ENCODE measurements around the gene CDH4.

DNA sequence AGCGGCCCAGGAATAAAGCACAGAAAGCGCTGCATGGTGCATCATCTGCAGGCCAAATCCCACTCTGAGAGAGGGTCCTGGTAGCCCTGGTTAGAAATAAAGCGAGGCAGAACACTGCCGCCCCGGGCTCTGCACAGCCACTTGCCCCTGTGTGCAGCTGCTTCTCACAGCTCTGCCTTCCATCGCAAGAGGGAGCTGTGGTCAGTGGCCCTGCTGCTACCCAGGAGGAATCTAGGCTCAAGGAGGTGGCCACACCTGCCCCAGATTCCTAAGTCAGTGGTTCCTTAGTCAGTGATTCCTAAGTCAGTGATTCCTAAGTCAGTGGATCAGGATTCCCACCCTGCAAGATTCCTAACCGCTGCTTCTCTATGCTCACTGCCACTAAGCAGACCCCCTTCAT, 8.8 kb downstream of the CDH4 start:
- TF ChIP-seq TCF7 (CRISPR knock-in tag; IDR thresholded peaks at IDR 0.05; ENCODE audit: low read depth): no peak
- TF ChIP-seq, protein P1, sequence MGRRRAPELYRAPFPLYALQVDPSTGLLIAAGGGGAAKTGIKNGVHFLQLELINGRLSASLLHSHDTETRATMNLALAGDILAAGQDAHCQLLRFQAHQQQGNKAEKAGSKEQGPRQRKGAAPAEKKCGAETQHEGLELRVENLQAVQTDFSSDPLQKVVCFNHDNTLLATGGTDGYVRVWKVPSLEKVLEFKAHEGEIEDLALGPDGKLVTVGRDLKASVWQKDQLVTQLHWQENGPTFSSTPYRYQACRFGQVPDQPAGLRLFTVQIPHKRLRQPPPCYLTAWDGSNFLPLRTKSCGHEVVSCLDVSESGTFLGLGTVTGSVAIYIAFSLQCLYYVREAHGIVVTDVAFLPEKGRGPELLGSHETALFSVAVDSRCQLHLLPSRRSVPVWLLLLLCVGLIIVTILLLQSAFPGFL (CRISPR knock-in tag; IDR thresholded peaks at IDR 0.05; ENCODE audit: borderline replicate concordance): no peak
- TF ChIP-seq, protein P2, sequence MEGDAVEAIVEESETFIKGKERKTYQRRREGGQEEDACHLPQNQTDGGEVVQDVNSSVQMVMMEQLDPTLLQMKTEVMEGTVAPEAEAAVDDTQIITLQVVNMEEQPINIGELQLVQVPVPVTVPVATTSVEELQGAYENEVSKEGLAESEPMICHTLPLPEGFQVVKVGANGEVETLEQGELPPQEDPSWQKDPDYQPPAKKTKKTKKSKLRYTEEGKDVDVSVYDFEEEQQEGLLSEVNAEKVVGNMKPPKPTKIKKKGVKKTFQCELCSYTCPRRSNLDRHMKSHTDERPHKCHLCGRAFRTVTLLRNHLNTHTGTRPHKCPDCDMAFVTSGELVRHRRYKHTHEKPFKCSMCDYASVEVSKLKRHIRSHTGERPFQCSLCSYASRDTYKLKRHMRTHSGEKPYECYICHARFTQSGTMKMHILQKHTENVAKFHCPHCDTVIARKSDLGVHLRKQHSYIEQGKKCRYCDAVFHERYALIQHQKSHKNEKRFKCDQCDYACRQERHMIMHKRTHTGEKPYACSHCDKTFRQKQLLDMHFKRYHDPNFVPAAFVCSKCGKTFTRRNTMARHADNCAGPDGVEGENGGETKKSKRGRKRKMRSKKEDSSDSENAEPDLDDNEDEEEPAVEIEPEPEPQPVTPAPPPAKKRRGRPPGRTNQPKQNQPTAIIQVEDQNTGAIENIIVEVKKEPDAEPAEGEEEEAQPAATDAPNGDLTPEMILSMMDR (IDR thresholded peaks at IDR 0.05): no peak
- no peak for TF ChIP-seq KAT7 (CRISPR knock-in tag; IDR thresholded peaks at IDR 0.05; ENCODE audit: borderline replicate concordance)
- TF ChIP-seq ATF1 (CRISPR knock-in tag; IDR thresholded peaks at IDR 0.05): no peak
- TF ChIP-seq, protein P3, sequence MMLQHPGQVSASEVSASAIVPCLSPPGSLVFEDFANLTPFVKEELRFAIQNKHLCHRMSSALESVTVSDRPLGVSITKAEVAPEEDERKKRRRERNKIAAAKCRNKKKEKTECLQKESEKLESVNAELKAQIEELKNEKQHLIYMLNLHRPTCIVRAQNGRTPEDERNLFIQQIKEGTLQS (CRISPR knock-in tag; conservative IDR thresholded peaks at IDR 0.05): no peak
